Lung (tissue), 12 donors: ENCODE measurements around the gene TGDS. TPM values are rescaled to one million over a fixed set of nuclear protein-coding genes. Genes with fewer than 3 reads are reported as not detected.

ENCODE experiments used
- ATAC-seq: fragments of 200-7000 bp; cut with Tn5 transposase; one replicate; pipeline ENCODE4 v1.9.1; 2020; ENCODE audit warnings: moderate number of reproducible peaks; ENCODE audit not compliant: insufficient read depth, low FRiP score
- DNase-seq, 3 donors: peaks; one replicate each; pipeline ENCODE4 v3.0.0-alpha.2; 2013 to 2017
- H3K27ac ChIP-seq, 2 donors: one replicate each; pipeline ENCODE4 v1.5.1; 2013; ENCODE audit warnings: mild to moderate bottlenecking in 2 of 2, moderate library complexity in 2 of 2, control low read depth in 1 of 2, inconsistent platforms in 1 of 2, low read depth in 1 of 2, low read length in 1 of 2
- H3K27me3 ChIP-seq, 3 donors: one replicate each; pipeline ENCODE4 v1.5.1; 2013; ENCODE audit warnings: low read length in 2 of 3; ENCODE audit not compliant: control insufficient read depth in 3 of 3, insufficient read depth in 3 of 3
- H3K36me3 ChIP-seq, 4 donors: one replicate each; pipeline ENCODE4 v1.5.1; 2013; ENCODE audit warnings: low read length in 4 of 4, mild to moderate bottlenecking in 1 of 4, moderate library complexity in 1 of 4; ENCODE audit not compliant: control insufficient read depth in 4 of 4, insufficient read depth in 4 of 4
- H3K4me1 ChIP-seq, 5 donors: one replicate each; pipeline ENCODE4 v1.5.1; 2013; ENCODE audit warnings: low read length in 5 of 5, mild to moderate bottlenecking in 2 of 5, moderate library complexity in 1 of 5; ENCODE audit not compliant: control insufficient read depth in 5 of 5, insufficient read depth in 5 of 5
- H3K4me3 ChIP-seq: one replicate; pipeline ENCODE4 v1.5.1; 2013; ENCODE audit warnings: mild to moderate bottlenecking, control low read depth, moderate library complexity
- H3K9ac ChIP-seq, 2 donors: one replicate each; pipeline ENCODE4 v1.5.1; 2013; ENCODE audit warnings: low read length in 2 of 2, control low read depth in 1 of 2; ENCODE audit not compliant: insufficient read depth in 1 of 2
- H3K9me3 ChIP-seq, 4 donors: one replicate each; pipeline ENCODE4 v1.5.1; 2013; ENCODE audit warnings: low read length in 3 of 4, mild to moderate bottlenecking in 1 of 4, moderate library complexity in 1 of 4; ENCODE audit not compliant: control insufficient read depth in 4 of 4, insufficient read depth in 3 of 4
- WGBS, 2 donors: extraction: QIAGEN DNeasy Blood & Tissue Kit; methylation state at CpG; one replicate each; pipeline ENCODE4 v1.1.7; 2013; 5-methylcytosine and 5-hydroxymethylcytosine counted together
- polyA plus RNA-seq, 2 donors: library from polyadenylated mRNA; stranded (reverse); fragments of 200-250 nt; gene quantifications; one replicate each; pipeline ENCODE4 v1.2.1, GENCODE V29; 2013
- total RNA-seq, 2 donors: library from RNA; depleted of rRNA in 1 of 2; stranded (reverse); fragments of >200 nt in 1 of 2; gene quantifications; one replicate each; pipeline ENCODE4 v1.2.1, GENCODE V29; 2014 to 2021
- TF ChIP-seq, protein P1 (sequence below): IDR thresholded peaks from 2 replicates; pipeline ENCODE4 v1.5.1; 2012; ENCODE audit warnings: mild to moderate bottlenecking; ENCODE audit errors: control extremely low read depth, extremely low read depth
- donor health status: control.
- donor health status: control.
- donor health status: Bipolar disorder and iron deficiency.
- donor health status: healthy.
- donor health status: DM: yes; HTN: yes; CAD: no.

TGDS gene
- total and polyA plus RNA-seq, 4 donors, result 7.5 to 24.4 (median 9.1) TPM

DNA sequence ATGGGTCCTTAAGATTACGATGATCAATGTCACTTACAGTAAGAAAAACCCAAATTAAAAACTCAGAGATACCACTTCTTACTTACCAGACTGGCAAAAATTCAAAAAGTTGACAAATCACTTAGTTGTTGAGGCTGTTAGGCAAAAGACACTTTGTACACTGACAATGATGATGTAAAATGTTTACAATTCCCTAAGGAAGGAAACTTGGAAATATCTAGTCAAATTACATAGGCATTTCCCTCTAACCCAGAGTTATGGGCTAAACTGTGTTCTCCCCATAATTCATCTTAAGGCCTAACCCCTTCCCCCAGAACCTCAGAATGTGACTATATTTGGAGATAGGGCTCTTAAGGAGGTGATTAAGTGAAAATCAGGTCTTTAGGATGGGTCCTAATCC lies 12.0 kb downstream of the TGDS start:
- Histone ChIP-seq H3K9me3 (no peaks in the 10 kb centered on the region), H3K36me3 (peaks cover 14 to 34% (median 29%) of the 10 kb centered on the region in 4 donors), H3K27me3 (no peaks in the 10 kb centered on the region), H3K4me3 (no peak overlapping the region), H3K27ac (no peak overlapping the region), H3K4me1 (no peaks in the 10 kb centered on the region), H3K9ac (no peak overlapping the region)
- ATAC-seq, result no peak
- WGBS, 2 donors, result 93 to 96% methylated on average over 1 of the region's 1 CpG
- no peak for DNase-seq
- TF ChIP-seq, protein P1, sequence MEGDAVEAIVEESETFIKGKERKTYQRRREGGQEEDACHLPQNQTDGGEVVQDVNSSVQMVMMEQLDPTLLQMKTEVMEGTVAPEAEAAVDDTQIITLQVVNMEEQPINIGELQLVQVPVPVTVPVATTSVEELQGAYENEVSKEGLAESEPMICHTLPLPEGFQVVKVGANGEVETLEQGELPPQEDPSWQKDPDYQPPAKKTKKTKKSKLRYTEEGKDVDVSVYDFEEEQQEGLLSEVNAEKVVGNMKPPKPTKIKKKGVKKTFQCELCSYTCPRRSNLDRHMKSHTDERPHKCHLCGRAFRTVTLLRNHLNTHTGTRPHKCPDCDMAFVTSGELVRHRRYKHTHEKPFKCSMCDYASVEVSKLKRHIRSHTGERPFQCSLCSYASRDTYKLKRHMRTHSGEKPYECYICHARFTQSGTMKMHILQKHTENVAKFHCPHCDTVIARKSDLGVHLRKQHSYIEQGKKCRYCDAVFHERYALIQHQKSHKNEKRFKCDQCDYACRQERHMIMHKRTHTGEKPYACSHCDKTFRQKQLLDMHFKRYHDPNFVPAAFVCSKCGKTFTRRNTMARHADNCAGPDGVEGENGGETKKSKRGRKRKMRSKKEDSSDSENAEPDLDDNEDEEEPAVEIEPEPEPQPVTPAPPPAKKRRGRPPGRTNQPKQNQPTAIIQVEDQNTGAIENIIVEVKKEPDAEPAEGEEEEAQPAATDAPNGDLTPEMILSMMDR, result no peak

DNA sequence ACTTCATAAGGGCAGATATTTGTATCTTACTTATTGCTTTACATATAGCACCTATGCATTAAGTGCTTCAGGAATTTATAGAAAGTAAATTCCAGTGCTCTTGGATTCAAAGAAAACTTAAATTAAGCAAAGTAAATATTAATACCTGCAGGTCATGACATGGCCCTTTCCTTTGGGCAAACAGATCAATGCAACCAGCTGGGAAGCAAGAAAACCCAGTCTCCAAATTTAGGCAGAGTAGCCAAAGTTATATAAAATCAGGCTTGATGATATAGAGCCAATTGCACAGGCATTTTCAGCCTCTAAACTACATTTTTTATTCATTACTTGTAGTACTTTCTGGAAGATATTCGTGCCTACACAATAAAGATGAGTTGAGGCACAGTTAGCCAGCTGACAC lies 16.9 kb downstream of the TGDS start:
- TF ChIP-seq, protein P1, result no peak
- Histone ChIP-seq H3K27me3 (no peaks in the 10 kb centered on the region), H3K36me3 (peaks cover 20 to 51% (median 31%) of the 10 kb centered on the region in 4 donors), H3K4me1 (no peaks in the 10 kb centered on the region), H3K9me3 (no peaks in the 10 kb centered on the region), H3K4me3 (no peak overlapping the region), H3K27ac (no peak overlapping the region), H3K9ac (no peak overlapping the region)
- no peak for ATAC-seq
- 83 to 96% methylated on average over 1 of the region's 1 CpG for WGBS, 2 donors
- no peak for DNase-seq

DNA sequence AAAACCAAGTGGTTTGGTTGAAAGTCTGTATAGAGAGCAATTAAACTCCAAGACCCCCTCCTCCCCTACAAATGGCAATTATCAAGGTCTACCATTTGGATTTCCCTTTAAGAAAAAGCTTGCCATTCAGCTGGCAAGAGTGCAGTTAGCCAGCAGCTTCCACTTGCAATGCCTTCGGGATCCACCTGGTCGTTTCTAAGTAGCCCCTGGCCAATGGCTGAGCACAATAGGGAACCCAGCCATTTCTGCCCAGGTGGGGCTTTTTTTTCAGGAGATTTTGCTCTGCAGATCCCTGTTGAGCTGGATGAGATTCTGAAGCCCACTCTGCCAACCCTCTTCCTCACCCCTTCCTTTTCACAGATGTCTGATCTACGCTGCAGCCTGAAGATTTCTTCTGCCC lies 26.3 kb downstream of the TGDS start:
- Histone ChIP-seq H3K4me1 (peaks cover 0 to 5% (median 0%) of the 10 kb centered on the region in 5 donors), H3K27ac (no peak overlapping the region), H3K4me3 (no peak overlapping the region), H3K27me3 (no peaks in the 10 kb centered on the region), H3K9ac (no peak overlapping the region), H3K36me3 (peaks cover 21 to 29% (median 24%) of the 10 kb centered on the region in 4 donors), H3K9me3 (no peaks in the 10 kb centered on the region)
- TF ChIP-seq, protein P1, result no peak
- 94 to 97% methylated on average over 3 of the region's 3 CpGs for WGBS, 2 donors
- DNase-seq (no peak), ATAC-seq (no peak)

DNA sequence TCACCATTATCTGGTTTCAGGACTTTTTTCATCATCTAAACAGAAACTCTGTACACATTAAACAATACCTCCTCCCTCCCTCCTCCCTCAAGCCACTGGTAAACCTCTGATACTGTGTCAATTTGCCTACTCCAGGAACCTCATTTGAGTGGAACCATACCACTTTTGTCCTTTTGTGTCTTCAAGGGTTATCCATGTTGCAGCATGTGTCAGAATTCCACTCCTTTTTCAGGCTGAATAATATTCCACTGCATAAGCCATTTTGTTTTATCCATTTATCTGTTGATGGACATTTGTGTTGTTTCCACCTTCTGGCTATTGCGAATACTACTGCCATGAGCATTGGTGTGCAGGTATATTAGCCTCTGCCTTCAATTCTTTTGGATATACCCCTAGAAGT lies 27.5 kb downstream of the TGDS start:
- H3K4me1 ChIP-seq, result peaks cover 0 to 6% (median 0%) of the 10 kb centered on the region in 5 donors
- no peaks in the 10 kb centered on the region for H3K9me3 ChIP-seq
- TF ChIP-seq, protein P1, result no peak
- no peak overlapping the region for H3K9ac ChIP-seq
- no peak for DNase-seq
- no peak overlapping the region for H3K27ac ChIP-seq
- H3K36me3 ChIP-seq, result peaks cover 14 to 26% (median 20%) of the 10 kb centered on the region in 4 donors
- WGBS, 2 donors, result 96 to 97% methylated on average over 1 of the region's 1 CpG
- no peak for ATAC-seq
- no peaks in the 10 kb centered on the region for H3K27me3 ChIP-seq
- no peak overlapping the region for H3K4me3 ChIP-seq
